ENCODE measurements around the gene MZT2A.

- TF ChIP-seq TAF1 (IDR thresholded peaks at IDR 0.05; ENCODE audit: low read depth, low read length) (no peak), POLR2A (IDR thresholded peaks at IDR 0.05; ENCODE audit: low read depth, low read length) (no peak), SPI1 (IDR thresholded peaks at IDR 0.05; ENCODE audit: low read depth, low read length) (no peak), POLR2AphosphoS5 (IDR thresholded peaks at IDR 0.05; ENCODE audit: low read depth, low read length) (no peak), PAX5 (IDR thresholded peaks at IDR 0.05; ENCODE audit: insufficient read depth, low read length, severe bottlenecking) (no peak)
Observed at GRCh38 chr2:131445896-131446295, 46.3 kb downstream of the MZT2A start.
